Brain microvascular endothelial cell (primary cell): ENCODE results near the gene LRTM2.

Experiments used
- DNase-seq: peaks from one replicate; pipeline ENCODE4 v3.0.0-alpha.2; 2020
- H3K27ac ChIP-seq: fragments of 250-450 bp; sonication (Bioruptor Pico); 2 replicates; pipeline ENCODE4 v1.5.1; 2020; ENCODE audit warnings: mild to moderate bottlenecking, moderate library complexity
- H3K27me3 ChIP-seq: fragments of 250-450 bp; sonication (Bioruptor Pico); replicated peaks from 2 replicates; pipeline ENCODE4 v1.5.1; 2020; ENCODE audit warnings: mild to moderate bottlenecking
- H3K36me3 ChIP-seq: fragments of 250-450 bp; sonication (Bioruptor Pico); replicated peaks from 2 replicates; pipeline ENCODE4 v1.5.1; 2020; ENCODE audit warnings: mild to moderate bottlenecking
- H3K4me3 ChIP-seq: 2 replicates; pipeline ENCODE4 v1.5.1; 2011; ENCODE audit warnings: low read depth, mild to moderate bottlenecking, control low read depth, low read length, moderate library complexity
- CTCF ChIP-seq: IDR thresholded peaks from 2 replicates; pipeline ENCODE4 v1.5.1; 2011; ENCODE audit warnings: low read depth, mild to moderate bottlenecking, moderate library complexity, low read length, control low read depth, inconsistent platforms; ENCODE audit errors: missing control alignments
- in situ Hi-C: cut with HindIII; loops from 2 replicates; pipeline ENCODE4 v1.10.0; 2017; ENCODE audit warnings: low sequenced_read_pairs, low pct_ligation_motif_present

LRTM2 gene

DNA sequence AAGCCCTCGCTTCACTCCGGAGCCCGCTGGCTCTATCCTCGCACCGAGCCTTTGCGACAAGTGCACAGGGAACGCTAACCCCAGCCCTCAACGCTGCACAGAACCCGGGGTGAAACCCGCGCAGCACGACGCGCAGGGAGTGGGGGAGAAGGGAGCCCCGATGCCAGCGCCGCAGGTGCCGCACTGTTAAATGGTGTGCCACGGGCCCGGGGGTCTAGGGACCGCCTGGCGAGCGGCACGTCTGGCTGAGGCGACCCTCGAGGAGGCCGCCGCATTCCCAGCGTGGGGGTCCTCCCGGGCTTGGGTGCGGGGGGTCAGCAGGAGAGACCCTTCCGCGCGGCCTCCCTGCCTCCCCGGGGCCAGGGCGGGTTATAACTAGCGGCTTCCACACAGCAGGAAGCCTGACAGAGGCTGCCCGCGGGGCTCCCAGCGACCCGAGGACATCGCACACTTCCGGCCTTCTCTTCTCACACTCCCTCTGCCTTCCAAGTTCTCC, 23.8 kb upstream of the LRTM2 start:
- in situ Hi-C loops = loop anchor here (25.0 kb wide), 1 partner anchor 134 kb away; no protein-coding TSS in a partner anchor
- no peaks in the 10 kb centered on the region for H3K27me3 ChIP-seq
- DNase-seq = no peak
- TF ChIP-seq CTCF = no peak
- no peaks in the 10 kb centered on the region for H3K36me3 ChIP-seq
- peak overlapping the region; percentile 51 for H3K4me3 ChIP-seq
- no peak overlapping the region for H3K27ac ChIP-seq

DNA sequence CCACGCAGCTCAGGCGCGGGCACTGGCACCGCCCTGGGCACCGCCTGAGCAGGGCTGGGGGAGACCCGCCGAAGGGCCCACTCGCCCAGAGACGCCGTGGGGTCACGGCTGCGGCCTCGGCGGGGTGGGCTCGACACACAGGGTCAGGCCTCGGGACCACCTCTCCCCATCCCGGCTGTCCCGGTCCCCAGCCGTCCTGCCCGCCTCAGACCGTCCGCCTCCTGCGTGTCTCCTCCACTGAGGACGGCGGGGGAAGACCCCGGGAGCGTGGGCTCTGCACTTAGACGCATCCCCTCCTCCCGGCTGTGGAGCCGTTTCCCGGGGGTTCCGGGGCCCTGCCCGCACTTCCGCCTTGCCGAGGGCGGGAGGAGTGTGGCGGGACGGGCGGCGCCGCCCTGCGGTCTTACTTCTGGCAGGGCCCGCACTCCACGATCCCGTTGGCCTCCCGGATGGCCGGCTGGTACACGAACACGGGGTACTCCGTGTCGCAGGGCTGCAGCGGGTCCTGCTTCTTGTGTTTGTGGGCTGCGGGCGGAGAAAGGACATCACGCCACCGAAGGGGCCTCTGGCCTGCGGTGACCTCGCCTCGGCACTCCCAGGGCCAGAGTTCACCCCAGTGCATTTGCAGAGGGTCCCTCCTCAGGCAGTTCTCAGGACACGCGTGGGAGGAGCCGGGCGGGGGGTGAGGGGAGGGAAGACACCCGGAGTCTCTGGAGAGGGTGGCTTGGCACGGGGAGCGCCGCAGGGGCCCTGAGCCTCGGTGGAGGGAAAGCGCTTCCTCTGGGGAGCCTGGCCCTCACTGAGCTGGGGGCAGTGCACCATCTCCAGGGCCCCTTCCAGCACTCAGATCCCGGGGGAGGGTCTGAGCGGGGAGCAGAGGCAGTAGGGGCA, 23.1 kb upstream of the LRTM2 start:
- H3K27me3 ChIP-seq = no peaks in the 10 kb centered on the region
- no peak for DNase-seq
- H3K36me3 ChIP-seq = no peaks in the 10 kb centered on the region
- TF ChIP-seq CTCF = no peak
- no peak overlapping the region for H3K27ac ChIP-seq
- peak overlapping the region; percentile 51 for H3K4me3 ChIP-seq
- in situ Hi-C loops = loop anchor here (25.0 kb wide), 1 partner anchor 135 kb away; no protein-coding TSS in a partner anchor

- Histone ChIP-seq H3K27me3 (no peaks in the 10 kb centered on the region), H3K27ac (no peak overlapping the region), H3K36me3 (no peaks in the 10 kb centered on the region), H3K4me3 (no peak overlapping the region)
- no peak for TF ChIP-seq CTCF
- DNase-seq = no peak
- in situ Hi-C loops = loop anchor here (25.0 kb wide), 1 partner anchor 136 kb away; no protein-coding TSS in a partner anchor
Observed at GRCh38 chr12:1797991-1798640, 22.2 kb upstream of the LRTM2 start.

- Histone ChIP-seq H3K27ac (no peak overlapping the region), H3K4me3 (no peak overlapping the region), H3K27me3 (no peaks in the 10 kb centered on the region), H3K36me3 (no peaks in the 10 kb centered on the region)
- no peak for DNase-seq
- TF ChIP-seq CTCF = no peak
- in situ Hi-C loops = loop anchor here (25.0 kb wide), 1 partner anchor 136 kb away; no protein-coding TSS in a partner anchor
Observed at GRCh38 chr12:1798641-1799020, 21.7 kb upstream of the LRTM2 start.

DNA sequence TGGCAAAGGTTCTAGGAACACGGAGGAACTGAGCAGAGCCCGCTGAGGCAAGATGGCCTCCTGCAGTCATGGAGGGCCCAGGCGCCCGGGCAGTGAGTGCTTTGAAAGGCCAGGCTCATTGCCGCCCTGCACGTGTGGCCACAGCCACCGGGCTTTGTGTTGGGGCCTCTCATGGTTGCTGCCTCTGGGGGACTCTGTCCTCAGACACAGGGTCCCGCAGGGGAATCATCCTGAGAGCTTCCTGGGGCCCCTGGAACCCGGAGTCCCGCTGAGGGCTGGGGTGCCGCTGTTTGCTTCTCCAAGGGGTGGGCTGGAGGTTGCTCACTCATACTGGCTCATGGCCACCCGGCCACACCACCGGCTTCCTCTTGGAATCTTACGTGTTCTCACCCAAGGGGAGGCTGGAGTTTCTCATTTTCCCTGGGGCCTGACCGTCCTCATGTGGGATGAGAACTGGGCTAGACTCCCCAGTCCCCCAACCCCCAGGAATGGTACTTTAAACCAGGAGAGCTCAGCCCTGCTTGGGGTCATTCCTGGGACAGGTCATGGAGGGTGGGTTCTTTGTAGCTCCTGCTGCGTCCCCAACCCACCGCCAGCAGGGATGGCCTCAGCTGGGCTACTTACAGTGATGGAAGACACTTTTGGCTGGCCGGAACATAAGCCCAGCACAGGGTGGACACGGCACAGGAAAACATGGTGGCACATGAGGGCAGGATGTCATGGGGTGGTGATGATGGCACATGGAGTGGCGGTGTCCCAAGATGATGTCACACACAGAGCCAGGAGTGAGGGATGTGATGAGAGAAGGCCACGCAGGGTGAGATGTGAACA, 21.1 kb upstream of the LRTM2 start:
- no peaks in the 10 kb centered on the region for H3K36me3 ChIP-seq
- no peak overlapping the region for H3K4me3 ChIP-seq
- in situ Hi-C loops = loop anchor here (25.0 kb wide), 1 partner anchor 137 kb away; no protein-coding TSS in a partner anchor
- DNase-seq = no peak
- no peak overlapping the region for H3K27ac ChIP-seq
- H3K27me3 ChIP-seq = no peaks in the 10 kb centered on the region
- TF ChIP-seq CTCF = no peak
